HL-60/S4 treated with phorbol 12-myristate 13-acetate at 8.2 ng/mL for 4 days and 3 days (cell line): Measurements from ENCODE around the gene OR1K1.

ENCODE experiments used
- in situ Hi-C: fragments of 300-500 bp; cut with MboI; formaldehyde crosslinking; loops from 2 replicates; pipeline ENCODE4 v1.15.0; 2022; ENCODE audit warnings: low sequenced_read_pairs

OR1K1 gene

GRCh38 chr9:122800066-122801060 lies at the start of gene OR1K1:
TSS of gene OR1K1 (plus strand) at chr9:122800123. CDS start at chr9:122800123, 0 bp downstream.
- in situ Hi-C loops, result loop anchor here (25.0 kb wide), 2 partner anchors 338 to 688 kb away; no protein-coding TSS in a partner anchor

- in situ Hi-C loops, result no loop called here
These were observed 45.1 kb upstream of the OR1K1 start for GRCh38 chr9:122754825-122755224.

GRCh38 chr9:122767817-122768216 lies 32.1 kb upstream of the OR1K1 start:
- in situ Hi-C loops, result no loop called here

- in situ Hi-C loops, result no loop called here
These were observed 22.9 kb upstream of the OR1K1 start for GRCh38 chr9:122777052-122777451.

- in situ Hi-C loops, result no loop called here
These were observed 21.8 kb upstream of the OR1K1 start for GRCh38 chr9:122777935-122778627.

- in situ Hi-C loops, result no loop called here
These were observed 20.7 kb upstream of the OR1K1 start for GRCh38 chr9:122779181-122779580.

GRCh38 chr9:122780026-122780425 lies 19.9 kb upstream of the OR1K1 start:
- in situ Hi-C loops, result no loop called here

- in situ Hi-C loops, result no loop called here
These were observed 18.3 kb upstream of the OR1K1 start for GRCh38 chr9:122781671-122782070.

- in situ Hi-C loops, result no loop called here
These were observed 14.7 kb upstream of the OR1K1 start for GRCh38 chr9:122785269-122785668.

GRCh38 chr9:122786338-122786737 lies 13.6 kb upstream of the OR1K1 start:
- in situ Hi-C loops, result no loop called here

GRCh38 chr9:122788831-122789230 lies 11.1 kb upstream of the OR1K1 start, which contains the start of gene OR5C1:
TSS of gene OR5C1 (plus strand) at chr9:122788933. CDS start at chr9:122788933, 0 bp downstream.
- in situ Hi-C loops, result no loop called here

GRCh38 chr9:122789256-122790046 lies 10.5 kb upstream of the OR1K1 start:
- in situ Hi-C loops, result no loop called here

- in situ Hi-C loops, result no loop called here
These were observed 7.9 kb upstream of the OR1K1 start for GRCh38 chr9:122791872-122792669.

GRCh38 chr9:122797316-122798063 lies 2.4 kb upstream of the OR1K1 start:
- in situ Hi-C loops, result no loop called here

- in situ Hi-C loops, result loop anchor here (25.0 kb wide), 2 partner anchors 344 to 694 kb away; no protein-coding TSS in a partner anchor
These were observed 6.7 kb downstream of the OR1K1 start for GRCh38 chr9:122806661-122807060.

GRCh38 chr9:122807271-122807900 lies 7.5 kb downstream of the OR1K1 start:
- in situ Hi-C loops, result loop anchor here (25.0 kb wide), 2 partner anchors 345 to 695 kb away; no protein-coding TSS in a partner anchor

- in situ Hi-C loops, result loop anchor here (25.0 kb wide), 2 partner anchors 346 to 696 kb away; no protein-coding TSS in a partner anchor
These were observed 8.2 kb downstream of the OR1K1 start for GRCh38 chr9:122808141-122808540.

GRCh38 chr9:122809261-122809660 lies 9.3 kb downstream of the OR1K1 start:
- in situ Hi-C loops, result loop anchor here (25.0 kb wide), 2 partner anchors 347 to 697 kb away; no protein-coding TSS in a partner anchor
